Progenitor cell of endocrine pancreas (in vitro differentiated cells): ENCODE data around the gene PCSK7. TPM values are rescaled to one million over a fixed set of nuclear protein-coding genes. Genes with fewer than 3 reads are reported as not detected.
"Not testable (repeated sequence)": the region's sequence is repeated elsewhere in the genome, so short reads cannot be mapped to it uniquely, and the experiment has no call there.

ENCODE experiments used
- DNase-seq: peaks from one replicate; pipeline ENCODE4 v3.0.0; 2021; ENCODE audit warnings: low spot score; ENCODE audit not compliant: unreplicated experiment
- H3K27ac Mint-ChIP-seq: 2 replicates; pipeline ENCODE4 v1.8.0; 2021; ENCODE audit warnings: mild to moderate bottlenecking, moderate library complexity, mixed read lengths
- H3K27me3 Mint-ChIP-seq: 2 replicates; pipeline ENCODE4 v1.8.0; 2021; ENCODE audit warnings: mixed read lengths
- H3K36me3 Mint-ChIP-seq: 2 replicates; pipeline ENCODE4 v1.8.0; 2022; ENCODE audit warnings: mixed read lengths; ENCODE audit not compliant: insufficient read depth
- H3K4me1 Mint-ChIP-seq: 2 replicates; pipeline ENCODE4 v1.8.0; 2021; ENCODE audit warnings: low read depth, mixed read lengths
- H3K4me3 Mint-ChIP-seq: 2 replicates; pipeline ENCODE4 v1.8.0; 2021; ENCODE audit warnings: low read depth, mild to moderate bottlenecking, moderate library complexity, mixed read lengths
- H3K9me3 Mint-ChIP-seq: 2 replicates; pipeline ENCODE4 v1.8.0; 2021; ENCODE audit warnings: low read depth, mixed read lengths
- CTCF ChIP-seq: fragments of 200-600 bp; sonication (generic); IDR thresholded peaks from one replicate; pipeline ENCODE4 v1.5.0; 2021; ENCODE audit warnings: antibody characterized with exemption, mild to moderate bottlenecking; ENCODE audit not compliant: unreplicated experiment
- long read RNA-seq: library from polyadenylated mRNA; unstranded; transcript quantifications from one replicate; pipeline ENCODE4 v2.0.0, GENCODE V29; 2020
- total RNA-seq: library from RNA; stranded (reverse); gene quantifications from 2 replicates; pipeline ENCODE4 v1.2.1, GENCODE V29; 2021

The PCSK7 gene
- total RNA-seq: 59.4 and 62.3 TPM in 2 replicates
- long read RNA-seq, full-length matches to known transcripts: 65 of 92 reads
- long read RNA-seq, partial matches to known transcripts: 14 of 92 reads
- long read RNA-seq, other reads (novel, unspliced or antisense): 13 of 92 reads

GRCh38 chr11:117231842-117232091 is at the start of gene PCSK7:
TSS of gene PCSK7 (minus strand) at chr11:117232073. CDS start at chr11:117229844, 2,229 bp downstream.
- peak within 1 kb of the TSS; percentile 99 for H3K4me3 Mint-ChIP-seq
- no peak for DNase-seq
- no peaks in the 10 kb centered on the region for H3K27me3 Mint-ChIP-seq
- H3K4me1 Mint-ChIP-seq: peaks cover 20% of the 10 kb centered on the region
- no peak for TF ChIP-seq CTCF
- peaks cover 5% of the 10 kb centered on the region for H3K36me3 Mint-ChIP-seq
- no peaks in the 10 kb centered on the region for H3K9me3 Mint-ChIP-seq
- H3K27ac Mint-ChIP-seq: peak within 1 kb of the TSS; percentile 98

GRCh38 chr11:117281159-117281558 is 49.3 kb upstream of the PCSK7 start:
- no peak overlapping the region for H3K27ac Mint-ChIP-seq
- no peak for DNase-seq
- peaks cover 26% of the 10 kb centered on the region for H3K36me3 Mint-ChIP-seq
- no peaks in the 10 kb centered on the region for H3K27me3 Mint-ChIP-seq
- no peaks in the 10 kb centered on the region for H3K9me3 Mint-ChIP-seq
- TF ChIP-seq CTCF: no peak
- no peaks in the 10 kb centered on the region for H3K4me1 Mint-ChIP-seq
- no peak overlapping the region for H3K4me3 Mint-ChIP-seq

- no peaks in the 10 kb centered on the region for H3K27me3 Mint-ChIP-seq
- H3K27ac Mint-ChIP-seq: no peak overlapping the region
- peaks cover 28% of the 10 kb centered on the region for H3K36me3 Mint-ChIP-seq
- TF ChIP-seq CTCF: no peak
- H3K4me3 Mint-ChIP-seq: no peak overlapping the region
- H3K4me1 Mint-ChIP-seq: no peaks in the 10 kb centered on the region
- no peak for DNase-seq
- no peaks in the 10 kb centered on the region for H3K9me3 Mint-ChIP-seq
These were observed 48.0 kb upstream of the PCSK7 start for GRCh38 chr11:117279711-117280376.

- peaks cover 33% of the 10 kb centered on the region for H3K36me3 Mint-ChIP-seq
- H3K27ac Mint-ChIP-seq: peak overlapping the region; percentile 73
- no peaks in the 10 kb centered on the region for H3K4me1 Mint-ChIP-seq
- H3K27me3 Mint-ChIP-seq: no peaks in the 10 kb centered on the region
- no peak overlapping the region for H3K4me3 Mint-ChIP-seq
- DNase-seq: no peak
- H3K9me3 Mint-ChIP-seq: peaks cover 3% of the 10 kb centered on the region
- TF ChIP-seq CTCF: no peak
These were observed 46.5 kb upstream of the PCSK7 start for GRCh38 chr11:117278347-117278746.

GRCh38 chr11:117273550-117274289 is 41.8 kb upstream of the PCSK7 start:
- no peak overlapping the region for H3K27ac Mint-ChIP-seq
- H3K4me1 Mint-ChIP-seq: peaks cover 3% of the 10 kb centered on the region
- no peak for TF ChIP-seq CTCF
- DNase-seq: no peak
- H3K27me3 Mint-ChIP-seq: no peaks in the 10 kb centered on the region
- peaks cover 26% of the 10 kb centered on the region for H3K36me3 Mint-ChIP-seq
- peaks cover 8% of the 10 kb centered on the region for H3K9me3 Mint-ChIP-seq
- no peak overlapping the region for H3K4me3 Mint-ChIP-seq

GRCh38 chr11:117272175-117272574 is 40.3 kb upstream of the PCSK7 start:
- DNase-seq, H3K9me3 Mint-ChIP-seq, H3K4me1 Mint-ChIP-seq, H3K27ac Mint-ChIP-seq, H3K4me3 Mint-ChIP-seq, H3K27me3 Mint-ChIP-seq: not testable (repeated sequence)
- H3K36me3 Mint-ChIP-seq: peaks cover 30% of the 10 kb centered on the region
